Duodenal mucosa (tissue), 2 donors: ENCODE results near the gene NCAPG2.
"Not testable (repeated sequence)": the region's sequence is repeated elsewhere in the genome, so short reads cannot be mapped to it uniquely, and the experiment has no call there.

ENCODE experiments used
- H3K27ac ChIP-seq: one replicate; pipeline ENCODE4 v1.7.0; 2013; ENCODE audit warnings: low read depth, low read length
- H3K27me3 ChIP-seq, 2 donors: one replicate each; pipeline ENCODE4 v1.7.0; 2013; ENCODE audit warnings: low read length in 2 of 2, control low read depth in 1 of 2; ENCODE audit not compliant: insufficient read depth in 2 of 2, control insufficient read depth in 1 of 2
- H3K36me3 ChIP-seq, 2 donors: one replicate each; pipeline ENCODE4 v1.7.0; 2013; ENCODE audit warnings: low read length in 2 of 2, control low read depth in 1 of 2; ENCODE audit not compliant: insufficient read depth in 2 of 2, control insufficient read depth in 1 of 2
- H3K4me1 ChIP-seq, 2 donors: one replicate each; pipeline ENCODE4 v1.7.0; 2013; ENCODE audit warnings: low read length in 2 of 2, control low read depth in 1 of 2; ENCODE audit not compliant: insufficient read depth in 2 of 2, control insufficient read depth in 1 of 2
- H3K4me3 ChIP-seq, 2 donors: one replicate each; pipeline ENCODE4 v1.7.0; 2013; ENCODE audit warnings: low read length in 2 of 2, low read depth in 1 of 2
- H3K9ac ChIP-seq, 2 donors: one replicate each; pipeline ENCODE4 v1.7.0; 2013; ENCODE audit warnings: low read length in 2 of 2, low read depth in 1 of 2
- H3K9me3 ChIP-seq, 2 donors: one replicate each; pipeline ENCODE4 v1.7.0; 2013; ENCODE audit warnings: low read length in 2 of 2, control low read depth in 1 of 2; ENCODE audit not compliant: control insufficient read depth in 1 of 2

The NCAPG2 gene

DNA sequence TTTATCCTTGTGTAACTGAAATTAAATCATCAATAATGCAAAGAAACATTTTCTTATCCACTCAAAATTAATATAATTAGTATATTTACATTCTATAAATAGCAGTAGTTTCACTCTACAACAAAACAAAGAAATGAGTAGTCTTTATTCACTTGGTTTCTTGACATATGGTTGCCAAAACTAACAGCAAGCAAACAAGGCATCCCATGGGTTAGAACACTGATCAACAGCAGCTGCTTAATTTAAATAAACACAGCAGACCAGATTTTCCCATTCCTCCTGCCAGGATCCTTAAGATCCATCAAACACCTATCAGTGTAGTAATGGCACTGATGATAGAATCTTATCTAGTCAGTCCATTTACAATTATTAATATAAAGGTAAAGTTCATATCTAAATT lies 22.1 kb downstream of the NCAPG2 start:
- Histone ChIP-seq H3K4me3 (no peak overlapping the region), H3K27ac (no peak overlapping the region), H3K27me3 (no peaks in the 10 kb centered on the region), H3K9ac (no peak overlapping the region), H3K36me3 (peaks cover 5 to 28% of the 10 kb centered on the region in 2 donors), H3K9me3 (no peaks in the 10 kb centered on the region), H3K4me1 (no peaks in the 10 kb centered on the region)

- Histone ChIP-seq H3K27ac (no peak overlapping the region), H3K4me3 (no peak overlapping the region), H3K27me3 (no peaks in the 10 kb centered on the region), H3K36me3 (peaks cover 5 to 36% of the 10 kb centered on the region in 2 donors), H3K9ac (no peak overlapping the region), H3K4me1 (no peaks in the 10 kb centered on the region), H3K9me3 (no peaks in the 10 kb centered on the region)
Measured at GRCh38 chr7:158680754-158681153, 23.9 kb downstream of the NCAPG2 start.

GRCh38 chr7:158676906-158677305 lies 27.7 kb downstream of the NCAPG2 start:
- H3K27ac ChIP-seq = no peak overlapping the region
- H3K36me3 ChIP-seq = peaks cover 5 to 33% of the 10 kb centered on the region in 2 donors
- H3K4me3 ChIP-seq = no peak overlapping the region
- H3K9me3 ChIP-seq = no peaks in the 10 kb centered on the region
- no peaks in the 10 kb centered on the region for H3K27me3 ChIP-seq
- no peaks in the 10 kb centered on the region for H3K4me1 ChIP-seq
- H3K9ac ChIP-seq = no peak overlapping the region

GRCh38 chr7:158676171-158676840 lies 28.3 kb downstream of the NCAPG2 start:
- Histone ChIP-seq H3K4me3 (no peak overlapping the region), H3K9ac (no peak overlapping the region), H3K4me1 (no peaks in the 10 kb centered on the region), H3K27me3 (no peaks in the 10 kb centered on the region), H3K36me3 (peaks cover 5 to 36% of the 10 kb centered on the region in 2 donors), H3K9me3 (no peaks in the 10 kb centered on the region), H3K27ac (no peak overlapping the region)

GRCh38 chr7:158672975-158673374 lies 31.6 kb downstream of the NCAPG2 start:
- Histone ChIP-seq H3K27ac (no peak overlapping the region), H3K9ac (no peak overlapping the region), H3K36me3 (peaks cover 0 to 32% of the 10 kb centered on the region in 2 donors)

GRCh38 chr7:158668086-158668485 lies 36.5 kb downstream of the NCAPG2 start:
- peaks cover 3 to 14% of the 10 kb centered on the region in 2 donors for H3K36me3 ChIP-seq
- not testable (repeated sequence) for H3K27me3 ChIP-seq, H3K4me1 ChIP-seq, H3K27ac ChIP-seq, H3K4me3 ChIP-seq, H3K9me3 ChIP-seq, H3K9ac ChIP-seq

More at GRCh38 chr7:158672975-158673374, 31.6 kb downstream of the NCAPG2 start:
- H3K4me1 ChIP-seq = no peaks in the 10 kb centered on the region
- no peaks in the 10 kb centered on the region for H3K9me3 ChIP-seq
- H3K27me3 ChIP-seq = no peaks in the 10 kb centered on the region
- H3K4me3 ChIP-seq = no peak overlapping the region

GRCh38 chr7:158666966-158667678 lies 37.5 kb downstream of the NCAPG2 start:
- not testable (repeated sequence) for H3K9ac ChIP-seq, H3K4me3 ChIP-seq, H3K9me3 ChIP-seq, H3K27ac ChIP-seq, H3K27me3 ChIP-seq, H3K4me1 ChIP-seq
- peaks cover 9 to 24% of the 10 kb centered on the region in 2 donors for H3K36me3 ChIP-seq

GRCh38 chr7:158666401-158666800 lies 38.2 kb downstream of the NCAPG2 start:
- Histone ChIP-seq H3K9me3 (no peaks in the 10 kb centered on the region), H3K27me3 (no peaks in the 10 kb centered on the region), H3K4me1 (no peaks in the 10 kb centered on the region), H3K36me3 (peaks cover 9 to 22% of the 10 kb centered on the region in 2 donors), H3K9ac (no peak overlapping the region), H3K27ac (no peak overlapping the region), H3K4me3 (no peak overlapping the region)

GRCh38 chr7:158664406-158664805 lies 40.2 kb downstream of the NCAPG2 start:
- Histone ChIP-seq H3K9ac (no peak overlapping the region), H3K4me1 (no peaks in the 10 kb centered on the region), H3K9me3 (no peaks in the 10 kb centered on the region), H3K36me3 (peaks cover 9 to 17% of the 10 kb centered on the region in 2 donors), H3K4me3 (no peak overlapping the region), H3K27ac (no peak overlapping the region), H3K27me3 (no peaks in the 10 kb centered on the region)

DNA sequence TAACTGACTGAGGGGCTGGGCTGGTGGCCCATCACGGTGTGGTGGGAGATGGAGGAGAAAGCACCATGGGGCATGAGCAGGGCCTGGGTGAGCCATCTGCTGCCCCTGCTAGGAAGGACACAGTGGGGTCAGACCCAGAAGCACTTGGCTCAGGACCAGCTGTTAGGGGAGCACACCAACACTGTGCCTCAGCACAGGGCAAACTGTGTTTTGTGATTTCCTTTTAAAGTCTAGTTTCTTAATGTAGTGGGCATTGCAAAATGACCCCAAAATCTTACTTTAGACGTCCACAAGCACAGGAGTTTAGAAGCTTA lies 41.2 kb downstream of the NCAPG2 start:
- Histone ChIP-seq H3K4me3 (no peak overlapping the region), H3K27ac (no peak overlapping the region), H3K9ac (no peak overlapping the region), H3K4me1 (no peaks in the 10 kb centered on the region), H3K9me3 (no peaks in the 10 kb centered on the region), H3K36me3 (peaks cover 9 to 17% of the 10 kb centered on the region in 2 donors), H3K27me3 (no peaks in the 10 kb centered on the region)
